Stimulated activated naive CD4-positive, alpha-beta T cell (primary cell): Measurements from ENCODE around the gene PCNT.
"Not testable (repeated sequence)": the region's sequence is repeated elsewhere in the genome, so short reads cannot be mapped to it uniquely, and the experiment has no call there.

Experiments used
- DNase-seq, 6 experiments: peaks; one replicate each; lab custom pipeline; 2025; lab: John Stamatoyannopoulos, UW

The PCNT gene

GRCh38 chr21:46426313-46427046, 102.5 kb downstream of the PCNT start:
- DNase-seq: no peak

GRCh38 chr21:46427516-46427915, 103.6 kb downstream of the PCNT start:
- DNase-seq: no peak

- no peak for DNase-seq
These were observed 104.3 kb downstream of the PCNT start for GRCh38 chr21:46428286-46428685.

- no peak for DNase-seq
These were observed 105.2 kb downstream of the PCNT start for GRCh38 chr21:46428987-46429710.

GRCh38 chr21:46429754-46430681, 106.1 kb downstream of the PCNT start:
- no peak for DNase-seq

GRCh38 chr21:46431448-46431847, 107.5 kb downstream of the PCNT start:
- no peak for DNase-seq

GRCh38 chr21:46431884-46432488, 108.0 kb downstream of the PCNT start:
- no peak for DNase-seq

- not testable (repeated sequence) for DNase-seq
These were observed 109.2 kb downstream of the PCNT start for GRCh38 chr21:46433116-46433515.

- DNase-seq: no peak
These were observed 110.5 kb downstream of the PCNT start for GRCh38 chr21:46434322-46434958.

- no peak for DNase-seq
These were observed 111.9 kb downstream of the PCNT start for GRCh38 chr21:46435786-46436227.

- no peak for DNase-seq
These were observed 112.7 kb downstream of the PCNT start for GRCh38 chr21:46436621-46437020.

- no peak for DNase-seq
These were observed 113.1 kb downstream of the PCNT start for GRCh38 chr21:46437096-46437498.

GRCh38 chr21:46437511-46437910, 113.6 kb downstream of the PCNT start:
- DNase-seq: no peak

- no peak for DNase-seq
These were observed 114.3 kb downstream of the PCNT start for GRCh38 chr21:46438241-46438640.

GRCh38 chr21:46439906-46440305, 116.0 kb downstream of the PCNT start:
- no peak for DNase-seq

GRCh38 chr21:46441331-46441730, 117.4 kb downstream of the PCNT start:
- no peak for DNase-seq

- DNase-seq: no peak
These were observed 118.1 kb downstream of the PCNT start for GRCh38 chr21:46441961-46442498.

GRCh38 chr21:46442938-46443337, 119.0 kb downstream of the PCNT start:
- no peak for DNase-seq

GRCh38 chr21:46443910-46444309, 120.0 kb downstream of the PCNT start:
- DNase-seq: no peak

- DNase-seq: no peak
These were observed 124.2 kb downstream of the PCNT start for GRCh38 chr21:46448108-46448507.

- DNase-seq: not testable (repeated sequence)
These were observed 124.9 kb downstream of the PCNT start for GRCh38 chr21:46448855-46449254.
